ENCODE measurements around the gene CFH. TPM values are rescaled to one million over a fixed set of nuclear protein-coding genes. Genes with fewer than 3 reads are reported as not detected.

Gene CFH
- total RNA-seq, 1 experiment from 2014 or later: 2.2 TPM

GRCh38 chr1:196659471-196659870 lies 7.6 kb downstream of the CFH start:
- Histone ChIP-seq H3K36me3 (ENCODE audit: insufficient read depth, low read length, poor library complexity, severe bottlenecking) (no peaks in the 10 kb centered on the region), H3K27me3 (replicated peaks; ENCODE audit: insufficient read depth, low read depth, low read length, poor library complexity) (no peaks in the 10 kb centered on the region), H3K9me3 (ENCODE audit: low read depth, low read length, poor library complexity, severe bottlenecking) (no peaks in the 10 kb centered on the region), H3K4me3 (ENCODE audit: low read depth, low read length, poor library complexity, severe bottlenecking) (no peak overlapping the region), H3K27ac (ENCODE audit: low read depth, low read length, poor library complexity, severe bottlenecking) (no peak overlapping the region), H3K4me1 (ENCODE audit: insufficient read depth, low read length, poor library complexity, severe bottlenecking) (no peaks in the 10 kb centered on the region)
- DNase-seq (ENCODE audit: low spot score): no peak
- no peak for TF ChIP-seq EZH2 (IDR thresholded peaks at IDR 0.05; ENCODE audit: borderline replicate concordance, low read depth, low read length, poor library complexity, severe bottlenecking)
- TF ChIP-seq, protein P1, sequence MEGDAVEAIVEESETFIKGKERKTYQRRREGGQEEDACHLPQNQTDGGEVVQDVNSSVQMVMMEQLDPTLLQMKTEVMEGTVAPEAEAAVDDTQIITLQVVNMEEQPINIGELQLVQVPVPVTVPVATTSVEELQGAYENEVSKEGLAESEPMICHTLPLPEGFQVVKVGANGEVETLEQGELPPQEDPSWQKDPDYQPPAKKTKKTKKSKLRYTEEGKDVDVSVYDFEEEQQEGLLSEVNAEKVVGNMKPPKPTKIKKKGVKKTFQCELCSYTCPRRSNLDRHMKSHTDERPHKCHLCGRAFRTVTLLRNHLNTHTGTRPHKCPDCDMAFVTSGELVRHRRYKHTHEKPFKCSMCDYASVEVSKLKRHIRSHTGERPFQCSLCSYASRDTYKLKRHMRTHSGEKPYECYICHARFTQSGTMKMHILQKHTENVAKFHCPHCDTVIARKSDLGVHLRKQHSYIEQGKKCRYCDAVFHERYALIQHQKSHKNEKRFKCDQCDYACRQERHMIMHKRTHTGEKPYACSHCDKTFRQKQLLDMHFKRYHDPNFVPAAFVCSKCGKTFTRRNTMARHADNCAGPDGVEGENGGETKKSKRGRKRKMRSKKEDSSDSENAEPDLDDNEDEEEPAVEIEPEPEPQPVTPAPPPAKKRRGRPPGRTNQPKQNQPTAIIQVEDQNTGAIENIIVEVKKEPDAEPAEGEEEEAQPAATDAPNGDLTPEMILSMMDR (conservative IDR thresholded peaks at IDR 0.05; ENCODE audit: low read depth, low read length): no peak
- ChIA-PET CTCF (interaction anchor here (0.6 kb wide), 1 partner anchor 261 kb away, joined by 3 read pairs; no protein-coding TSS in a partner anchor), POLR2A (ENCODE audit: low non-redundant PET) (interaction anchor here (0.6 kb wide), 1 partner anchor 339 kb away, joined by 3 read pairs; no protein-coding TSS in a partner anchor)
- no TSS peak for BruUV-seq (replicated peaks)
- intact Hi-C loops (cut with micrococcal nuclease; ENCODE audit: unreplicated experiment): loop anchor here (10.0 kb wide), 1 partner anchor 725 kb away; no protein-coding TSS in a partner anchor

GRCh38 chr1:196660272-196660671 lies 8.4 kb downstream of the CFH start:
- intact Hi-C loops (cut with micrococcal nuclease; ENCODE audit: unreplicated experiment): loop anchor here (1.0 to 5.0 kb wide), 3 partner anchors 303 to 511 kb away; no protein-coding TSS in a partner anchor
- TF ChIP-seq EZH2 (IDR thresholded peaks at IDR 0.05; ENCODE audit: borderline replicate concordance, low read depth, low read length, poor library complexity, severe bottlenecking): no peak
- TF ChIP-seq, protein P1 (conservative IDR thresholded peaks at IDR 0.05; ENCODE audit: low read depth, low read length): no peak

GRCh38 chr1:196660852-196661251 lies 9.0 kb downstream of the CFH start:
- Histone ChIP-seq H3K9me3 (ENCODE audit: low read depth, low read length, poor library complexity, severe bottlenecking) (no peaks in the 10 kb centered on the region), H3K4me3 (ENCODE audit: low read depth, low read length, poor library complexity, severe bottlenecking) (no peak overlapping the region), H3K36me3 (ENCODE audit: insufficient read depth, low read length, poor library complexity, severe bottlenecking) (no peaks in the 10 kb centered on the region), H3K27me3 (replicated peaks; ENCODE audit: insufficient read depth, low read depth, low read length, poor library complexity) (no peaks in the 10 kb centered on the region), H3K27ac (ENCODE audit: low read depth, low read length, poor library complexity, severe bottlenecking) (no peak overlapping the region), H3K4me1 (ENCODE audit: insufficient read depth, low read length, poor library complexity, severe bottlenecking) (no peaks in the 10 kb centered on the region)
- DNase-seq (ENCODE audit: low spot score): peak; percentile 51
- TF ChIP-seq, protein P1 (conservative IDR thresholded peaks at IDR 0.05; ENCODE audit: low read depth, low read length): peak; percentile 63
- no peak for TF ChIP-seq EZH2 (IDR thresholded peaks at IDR 0.05; ENCODE audit: borderline replicate concordance, low read depth, low read length, poor library complexity, severe bottlenecking)
- CTCF ChIA-PET: interaction anchor here (0.6 to 1.7 kb wide), 4 partner anchors 253 to 764 kb away, joined by 3 to 6 read pairs (median 4); no protein-coding TSS in a partner anchor
- intact Hi-C loops (cut with micrococcal nuclease; ENCODE audit: unreplicated experiment): loop anchor here (1.0 to 5.0 kb wide), 3 partner anchors 304 to 512 kb away; no protein-coding TSS in a partner anchor
- POLR2A ChIA-PET (ENCODE audit: low non-redundant PET): no interaction called here
- BruUV-seq (replicated peaks): no TSS peak

More at GRCh38 chr1:196660272-196660671, 8.4 kb downstream of the CFH start:
- Histone ChIP-seq H3K27me3 (replicated peaks; ENCODE audit: insufficient read depth, low read depth, low read length, poor library complexity) (no peaks in the 10 kb centered on the region), H3K36me3 (ENCODE audit: insufficient read depth, low read length, poor library complexity, severe bottlenecking) (no peaks in the 10 kb centered on the region), H3K4me3 (ENCODE audit: low read depth, low read length, poor library complexity, severe bottlenecking) (no peak overlapping the region), H3K27ac (ENCODE audit: low read depth, low read length, poor library complexity, severe bottlenecking) (no peak overlapping the region), H3K9me3 (ENCODE audit: low read depth, low read length, poor library complexity, severe bottlenecking) (no peaks in the 10 kb centered on the region), H3K4me1 (ENCODE audit: insufficient read depth, low read length, poor library complexity, severe bottlenecking) (no peaks in the 10 kb centered on the region)
- ChIA-PET CTCF (interaction anchor here (0.6 to 1.7 kb wide), 4 partner anchors 253 to 763 kb away, joined by 3 to 6 read pairs (median 4); no protein-coding TSS in a partner anchor), POLR2A (ENCODE audit: low non-redundant PET) (no interaction called here)
- no TSS peak for BruUV-seq (replicated peaks)
- no peak for DNase-seq (ENCODE audit: low spot score)

Data from A673 (cell line).